AG04449 (cell line): ENCODE data around the gene DRD4.

Experiments
- CTCF ChIA-PET: fragments of 350-600 bp; formaldehyde crosslinking; extraction: SDS; loops from one replicate; lab custom pipeline; 2021; ENCODE audit warnings: antibody characterized with exemption; lab: Yijun Ruan, JAX
- POLR2A ChIA-PET: fragments of 400-600, 350-600 bp; formaldehyde crosslinking; extraction: SDS; loops from one replicate; lab custom pipeline; 2020; ENCODE audit warnings: antibody characterized with exemption, inconsistent platforms; lab: Yijun Ruan, JAX
- DNase-seq: peaks from one replicate; pipeline ENCODE4 v3.0.0-alpha.2; 2010; ENCODE audit warnings: low read depth, low spot score
- H3K4me3 ChIP-seq: 2 replicates; pipeline ENCODE4 v1.5.1; 2011; ENCODE audit warnings: low read depth, mild to moderate bottlenecking, control low read depth, low read length
- CTCF ChIP-seq: IDR thresholded peaks from one replicate; pipeline ENCODE4 v1.5.1; 2011; ENCODE audit warnings: mild to moderate bottlenecking, moderate library complexity, low read length, control low read depth, inconsistent platforms; ENCODE audit not compliant: insufficient read depth; ENCODE audit errors: missing control alignments

The DRD4 gene

GRCh38 chr11:615504-616319 lies 21.4 kb upstream of the DRD4 start, which contains the start of gene IRF7:
Gene IRF7 (minus strand): TSS chr11:615950. CDS start chr11:615364, 586 bp downstream.
- DNase-seq, result peak; percentile 37
- H3K4me3 ChIP-seq, result peak within 1 kb of the TSS; percentile 77
- CTCF ChIA-PET, result no interaction called here
- POLR2A ChIA-PET, result no interaction called here
- no peak for TF ChIP-seq CTCF

GRCh38 chr11:616320-617198 lies 20.5 kb upstream of the DRD4 start:
- DNase-seq, result no peak
- ChIA-PET CTCF (no interaction called here), POLR2A (no interaction called here)
- no peak for TF ChIP-seq CTCF
- H3K4me3 ChIP-seq, result no peak overlapping the region

- no peak overlapping the region for H3K4me3 ChIP-seq
- ChIA-PET POLR2A (no interaction called here), CTCF (no interaction called here)
- no peak for DNase-seq
- TF ChIP-seq CTCF, result no peak
Observed at GRCh38 chr11:617199-617911, 19.7 kb upstream of the DRD4 start.

- H3K4me3 ChIP-seq, result no peak overlapping the region
- TF ChIP-seq CTCF, result no peak
- no peak for DNase-seq
- POLR2A ChIA-PET, result no interaction called here
- CTCF ChIA-PET, result no interaction called here
Observed at GRCh38 chr11:617912-618682, 19.0 kb upstream of the DRD4 start.

- H3K4me3 ChIP-seq, result no peak overlapping the region
- ChIA-PET CTCF (no interaction called here), POLR2A (no interaction called here)
- DNase-seq, result no peak
- no peak for TF ChIP-seq CTCF
Observed at GRCh38 chr11:618856-619627, 18.0 kb upstream of the DRD4 start.
